ENCODE results near the gene POLR1F. TPM values are rescaled to one million over a fixed set of nuclear protein-coding genes. Genes with fewer than 3 reads are reported as not detected.

The POLR1F gene
- polyA plus RNA-seq, 2 donors, result 4.1 to 5.9 TPM

Other genes with a start within 250 kb of the POLR1F start
- gene TMEM196, start 64.6 kb upstream of the POLR1F start, polyA plus RNA-seq, result not detected

Data from esophagus (tissue), 2 donors.